ENCODE data around the gene UNC13D. TPM values are rescaled to one million over a fixed set of nuclear protein-coding genes. Genes with fewer than 3 reads are reported as not detected.

Gene UNC13D
- total RNA-seq, 1 experiment from 2014 or later, result 104 TPM

DNA sequence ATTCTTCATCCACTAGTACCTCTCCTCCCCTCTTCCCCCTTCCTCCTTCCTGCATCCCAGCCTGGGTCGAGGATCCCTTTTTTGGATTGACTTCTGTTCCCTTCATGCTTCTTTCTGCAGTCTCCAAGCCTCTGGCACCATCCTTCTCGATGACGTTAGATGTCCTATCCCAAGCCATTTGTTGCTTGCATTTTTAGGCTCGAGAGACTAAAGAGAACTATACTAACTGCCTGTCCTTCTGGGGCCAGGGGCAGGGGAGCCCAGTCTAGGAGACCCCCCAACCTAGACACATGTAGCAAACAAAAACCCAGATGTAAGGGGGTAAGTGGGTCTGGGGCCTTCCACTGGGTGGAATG lies 35.7 kb downstream of the UNC13D start:
- no peak for TF ChIP-seq CTCF (IDR thresholded peaks at IDR 0.05; ENCODE audit: unreplicated experiment)
- no peak overlapping the region for H3K27ac Mint-ChIP-seq (ENCODE audit: unreplicated experiment)
- no peaks in the 10 kb centered on the region for H3K27me3 Mint-ChIP-seq (ENCODE audit: unreplicated experiment)
- H3K4me3 Mint-ChIP-seq (ENCODE audit: low read depth, unreplicated experiment), result no peak overlapping the region
- peaks cover 11% of the 10 kb centered on the region for H3K36me3 Mint-ChIP-seq (ENCODE audit: insufficient read depth, unreplicated experiment)
- H3K4me1 Mint-ChIP-seq (ENCODE audit: low read depth, unreplicated experiment), result no peaks in the 10 kb centered on the region
- no peaks in the 10 kb centered on the region for H3K9me3 Mint-ChIP-seq (ENCODE audit: low read depth, unreplicated experiment)
- DNase-seq, result no peak
- CTCF ChIA-PET, result no interaction called here
- BruUV-seq (replicated peaks), result no TSS peak
- intact Hi-C loops (cut with micrococcal nuclease; ENCODE audit: unreplicated experiment), result no loop called here

DNA sequence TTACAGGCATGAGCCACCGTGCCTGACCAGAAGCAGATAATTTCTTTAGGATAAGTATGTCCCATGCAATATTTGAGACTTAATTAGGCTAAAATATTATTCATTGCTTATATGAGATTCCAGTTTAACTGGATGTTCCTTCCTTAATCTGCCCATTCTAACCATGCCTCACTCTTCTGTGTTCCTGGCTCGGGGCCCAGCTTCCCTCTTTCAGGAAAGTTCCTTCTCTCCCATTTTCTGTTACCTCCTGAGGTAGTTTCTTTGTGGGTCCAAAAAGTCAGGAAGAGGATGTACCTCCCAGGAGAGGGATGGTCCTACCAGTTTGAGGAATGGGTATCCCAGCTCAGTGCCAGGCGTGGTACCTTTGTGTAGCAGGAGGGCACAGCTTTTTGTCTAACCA lies 36.3 kb downstream of the UNC13D start:
- peaks cover 9% of the 10 kb centered on the region for H3K36me3 Mint-ChIP-seq (ENCODE audit: insufficient read depth, unreplicated experiment)
- CTCF ChIA-PET, result no interaction called here
- H3K4me1 Mint-ChIP-seq (ENCODE audit: low read depth, unreplicated experiment), result no peaks in the 10 kb centered on the region
- H3K9me3 Mint-ChIP-seq (ENCODE audit: low read depth, unreplicated experiment), result no peaks in the 10 kb centered on the region
- no peaks in the 10 kb centered on the region for H3K27me3 Mint-ChIP-seq (ENCODE audit: unreplicated experiment)
- no peak overlapping the region for H3K27ac Mint-ChIP-seq (ENCODE audit: unreplicated experiment)
- no peak for DNase-seq
- intact Hi-C loops (cut with micrococcal nuclease; ENCODE audit: unreplicated experiment), result no loop called here
- BruUV-seq (replicated peaks), result no TSS peak
- H3K4me3 Mint-ChIP-seq (ENCODE audit: low read depth, unreplicated experiment), result no peak overlapping the region
- TF ChIP-seq CTCF (IDR thresholded peaks at IDR 0.05; ENCODE audit: unreplicated experiment), result no peak

GRCh38 chr17:75806822-75807500 lies 37.2 kb downstream of the UNC13D start:
- Mint-ChIP-seq H3K27ac (ENCODE audit: unreplicated experiment) (no peak overlapping the region), H3K36me3 (ENCODE audit: insufficient read depth, unreplicated experiment) (peaks cover 5% of the 10 kb centered on the region), H3K9me3 (ENCODE audit: low read depth, unreplicated experiment) (no peaks in the 10 kb centered on the region), H3K4me1 (ENCODE audit: low read depth, unreplicated experiment) (no peaks in the 10 kb centered on the region), H3K27me3 (ENCODE audit: unreplicated experiment) (no peaks in the 10 kb centered on the region), H3K4me3 (ENCODE audit: low read depth, unreplicated experiment) (no peak overlapping the region)
- CTCF ChIA-PET, result no interaction called here
- no peak for TF ChIP-seq CTCF (IDR thresholded peaks at IDR 0.05; ENCODE audit: unreplicated experiment)
- no peak for DNase-seq
- intact Hi-C loops (cut with micrococcal nuclease; ENCODE audit: unreplicated experiment), result no loop called here
- no TSS peak for BruUV-seq (replicated peaks)

- Mint-ChIP-seq H3K36me3 (ENCODE audit: insufficient read depth, unreplicated experiment) (peaks cover 14% of the 10 kb centered on the region), H3K9me3 (ENCODE audit: low read depth, unreplicated experiment) (no peaks in the 10 kb centered on the region), H3K27ac (ENCODE audit: unreplicated experiment) (no peak overlapping the region), H3K4me3 (ENCODE audit: low read depth, unreplicated experiment) (no peak overlapping the region), H3K27me3 (ENCODE audit: unreplicated experiment) (no peaks in the 10 kb centered on the region), H3K4me1 (ENCODE audit: low read depth, unreplicated experiment) (no peaks in the 10 kb centered on the region)
- intact Hi-C loops (cut with micrococcal nuclease; ENCODE audit: unreplicated experiment), result no loop called here
- CTCF ChIA-PET, result interaction anchor here (0.9 to 1.4 kb wide), 2 partner anchors 21 to 24 kb away, joined by 3 read pairs; a partner anchor contains a TSS
- no peak for DNase-seq
- no peak for TF ChIP-seq CTCF (IDR thresholded peaks at IDR 0.05; ENCODE audit: unreplicated experiment)
- no TSS peak for BruUV-seq (replicated peaks)
Measured at GRCh38 chr17:75803883-75804282, 40.3 kb downstream of the UNC13D start.

Measured in Calu3 (cell line).